GM12892 (cell line): ENCODE results near the gene CDK13.
"Not testable (repeated sequence)": the region's sequence is repeated elsewhere in the genome, so short reads cannot be mapped to it uniquely, and the experiment has no call there.

ENCODE experiments used
- POLR2A ChIP-seq: IDR thresholded peaks from 2 replicates; pipeline ENCODE4 v1.6.1; 2011; ENCODE audit warnings: low read depth, low read length, control low read depth
- POLR2AphosphoS5 ChIP-seq: IDR thresholded peaks from 2 replicates; pipeline ENCODE4 v1.6.1; 2011; ENCODE audit warnings: low read depth, low read length, control low read depth
- TAF1 ChIP-seq: IDR thresholded peaks from 2 replicates; pipeline ENCODE4 v1.6.1; 2011; ENCODE audit warnings: low read depth, mild to moderate bottlenecking, control low read depth, low read length, borderline replicate concordance

- not testable (repeated sequence) for TF ChIP-seq POLR2A, POLR2AphosphoS5, TAF1
Observed at GRCh38 chr7:40122100-40122939, 172.3 kb downstream of the CDK13 start.
